K562 (cell line): ENCODE results near the gene CROCC2. TPM values are rescaled to one million over a fixed set of nuclear protein-coding genes. Genes with fewer than 3 reads are reported as not detected.

ENCODE experiments used
- ATAC-seq: fragments of 200-7000 bp; cut with Tn5 transposase; 3 replicates; pipeline ENCODE4 v1.9.1; 2020; ENCODE audit warnings: moderate library complexity
- BruUV-seq: library from RNA; stranded (reverse); fragments of 400-500 nt; replicated peaks from 2 replicates; lab custom pipeline; 2021; lab: Mats Ljungman, UMichigan
- CTCF ChIA-PET: fragments of 300-600 bp; formaldehyde crosslinking; extraction: SDS; loops from one replicate; lab custom pipeline; 2021; ENCODE audit warnings: low intra/inter-chr PET ratio; lab: Yijun Ruan, JAX
- POLR2A ChIA-PET: fragments of 300-600, 350-650 bp; sonication (Branson Sonifier 250); formaldehyde crosslinking; extraction: SDS; loops from one replicate; lab custom pipeline; 2021; ENCODE audit warnings: antibody characterized with exemption, inconsistent platforms; lab: Yijun Ruan, JAX
- DNase-seq, 4 experiments: peaks; one replicate each; pipeline versions ENCODE4 v3.0.0 to v3.0.0-alpha.2; 2011 to 2018; ENCODE audit warnings: low spot score in 3 of 4, mixed read lengths in 3 of 4; ENCODE audit errors: extremely low read depth in 1 of 4
- FAIRE-seq: peaks from 2 replicates; lab custom pipeline; 2011; peaks lifted over from hg19 to GRCh38; lab: Jason Lieb, UNC
- H2AFZ ChIP-seq: 2 replicates; pipeline ENCODE4 v1.6.0; 2011; ENCODE audit warnings: low read depth, low read length, control low read depth, inconsistent platforms
- H3K27ac ChIP-seq: fragments of 200-600 bp; 3 replicates; pipeline ENCODE4 v1.8.0; 2011; ENCODE audit warnings: low read depth, mild to moderate bottlenecking, control low read depth, inconsistent platforms, low read length, moderate library complexity, mixed read lengths; ENCODE audit errors: extremely low read depth
- H3K27me3 ChIP-seq, 2 experiments: fragments of 300-600 bp in 1 of 2; 2 replicates in 1 of 2; 3 replicates in 1 of 2; pipeline versions ENCODE4 v1.6.0 to v1.8.0; 2011; ENCODE audit warnings: inconsistent platforms in 2 of 2, low read length in 2 of 2, mild to moderate bottlenecking in 1 of 2, mixed read lengths in 1 of 2, moderate library complexity in 1 of 2; ENCODE audit not compliant: control insufficient read depth in 2 of 2, insufficient read depth in 2 of 2
- H3K36me3 ChIP-seq: fragments of 300-600 bp; 3 replicates; pipeline ENCODE4 v1.8.0; 2011; ENCODE audit warnings: mild to moderate bottlenecking, low read length, inconsistent platforms; ENCODE audit not compliant: control insufficient read depth, insufficient read depth
- H3K4me1 ChIP-seq, 2 experiments: fragments of 200-600 bp in 1 of 2; replicated peaks in 1 of 2; 2 replicates in 1 of 2; 3 replicates in 1 of 2; pipeline versions ENCODE4 v1.5.1 to v1.8.0; 2011; ENCODE audit warnings: inconsistent platforms in 2 of 2, low read length in 2 of 2, mild to moderate bottlenecking in 1 of 2, mixed read lengths in 1 of 2, moderate library complexity in 1 of 2; ENCODE audit not compliant: control insufficient read depth in 2 of 2, insufficient read depth in 2 of 2
- H3K4me2 ChIP-seq: 2 replicates; pipeline ENCODE4 v1.6.1; 2011; ENCODE audit warnings: low read length, control low read depth, inconsistent platforms, mixed read lengths; ENCODE audit not compliant: insufficient read depth
- H3K4me3 ChIP-seq: fragments of 200-600 bp; sonication (generic), shearing (Covaris generic); 2 replicates; pipeline ENCODE4 v1.5.1; 2016; ENCODE audit warnings: control low read depth, inconsistent platforms
- H3K79me2 ChIP-seq: fragments of 200-600 bp; 3 replicates; pipeline ENCODE4 v1.8.0; 2011; ENCODE audit warnings: low read length, inconsistent platforms; ENCODE audit not compliant: control insufficient read depth, insufficient read depth
- H3K9ac ChIP-seq, 2 experiments: 2 replicates each; pipeline versions ENCODE4 v1.6.0 to v1.6.1; 2011; ENCODE audit warnings: low read depth in 2 of 2, low read length in 2 of 2, control low read depth in 1 of 2, inconsistent platforms in 1 of 2, mild to moderate bottlenecking in 1 of 2, mixed read lengths in 1 of 2; ENCODE audit not compliant: insufficient read depth in 1 of 2
- H3K9me1 ChIP-seq: one replicate; pipeline ENCODE4 v1.6.0; 2011; ENCODE audit warnings: inconsistent platforms, mild to moderate bottlenecking, low read length, moderate library complexity; ENCODE audit not compliant: control insufficient read depth, insufficient read depth
- H3K9me3 ChIP-seq: replicated peaks from 2 replicates; pipeline ENCODE4 v1.5.1; 2011; ENCODE audit warnings: low read depth, low read length, inconsistent platforms; ENCODE audit not compliant: control insufficient read depth, insufficient read depth
- H4K20me1 ChIP-seq: replicated peaks from 2 replicates; pipeline ENCODE4 v1.6.1; 2011; ENCODE audit warnings: low read length, inconsistent platforms, mixed read lengths; ENCODE audit not compliant: control insufficient read depth, insufficient read depth
- CEBPB ChIP-seq: fragments of 450-650 bp; IDR thresholded peaks from 2 replicates; pipeline ENCODE4 v1.6.1; 2016; ENCODE audit warnings: missing genetic modification characterization, missing compliant biosample characterization
- LCOR ChIP-seq: sonication (generic); formaldehyde crosslinking; IDR thresholded peaks from 2 replicates; pipeline ENCODE4 v1.8.0; 2022; ENCODE audit warnings: mild to moderate bottlenecking, missing genetic modification reagents
- SMARCE1 ChIP-seq: fragments of 450-650 bp; IDR thresholded peaks from 2 replicates; pipeline ENCODE4 v1.7.1; 2016; ENCODE audit warnings: mild to moderate bottlenecking
- TSC22D4 ChIP-seq: fragments of 450-650 bp; IDR thresholded peaks from 2 replicates; pipeline ENCODE4 v1.6.1; 2016; ENCODE audit warnings: missing genetic modification characterization, missing biosample characterization, control low read depth
- ZNF507 ChIP-seq: conservative IDR thresholded peaks from 2 replicates; pipeline ENCODE4 v1.6.1; 2017; ENCODE audit warnings: missing genetic modification characterization, missing compliant biosample characterization
- ZNF695 ChIP-seq: fragments of 450-650 bp; formaldehyde crosslinking; IDR thresholded peaks from 2 replicates; pipeline ENCODE4 v1.4.0; 2020; ENCODE audit warnings: mild to moderate bottlenecking, moderate library complexity
- WGBS: fragments of 100-300 bp; shearing (Covaris generic); methylation state at CpG from one replicate; pipeline ENCODE4 v1.1.6; 2016; ENCODE audit warnings: low coverage, mixed read lengths; ENCODE audit not compliant: insufficient coverage; ENCODE audit errors: missing lambda C conversion rate; 5-methylcytosine and 5-hydroxymethylcytosine counted together
- in situ Hi-C: fragments of 300-500 bp; cut with MboI; formaldehyde crosslinking; loops from 4 replicates; pipeline ENCODE4 v1.15.0; 2018; ENCODE audit warnings: inconsistent platforms, mixed read lengths
- intact Hi-C: fragments of 100-400 bp; cut with micrococcal nuclease; formaldehyde crosslinking; loops from 2 replicates; pipeline ENCODE4 v1.14.2; 2022
- polyA plus RNA-seq, 8 experiments: library from polyadenylated mRNA; depleted of rRNA in 4 of 8; stranded (reverse) in 5 of 8; unstranded in 3 of 8; fragments of >200 nt; fragmentation: Nextera tagmentation in 2 of 8; fragmentation: Illumina TruSeq in 1 of 8; extraction: Ambion mirVana in 2 of 8; extraction: Trizol in 1 of 8; gene quantifications; 2 replicates each; pipeline versions ENCODE4 v1.2.1 to v1.2.3, GENCODE V29; 2011 to 2014; ENCODE audit warnings: inconsistent platforms in 1 of 8, missing spikeins in 1 of 8
- total RNA-seq, 7 experiments: library from RNA; depleted of rRNA in 6 of 7; stranded (reverse); fragments of >200 nt in 6 of 7; fragmentation: Illumina TruSeq in 2 of 7; extraction: Trizol in 2 of 7; gene quantifications; 2 replicates each; pipeline versions ENCODE4 v1.2.1 to v1.2.3, GENCODE V29; 2011 to 2021; ENCODE audit warnings: low replicate concordance in 1 of 7
- TF ChIP-seq, protein P1 (sequence below), 3 experiments: fragments of 200-800 bp in 1 of 3; sonication (Bioruptor generic) in 1 of 3; sonication (generic) in 1 of 3; formaldehyde crosslinking in 1 of 3; IDR thresholded peaks; 2 replicates each; pipeline versions ENCODE4 v1.6.1 to v1.8.0; 2016 to 2022; ENCODE audit warnings: mild to moderate bottlenecking in 2 of 3, missing compliant biosample characterization in 2 of 3, missing genetic modification characterization in 2 of 3, missing genetic modification reagents in 1 of 3
- TF ChIP-seq, protein P2 (sequence below): sonication (generic); formaldehyde crosslinking; IDR thresholded peaks from 2 replicates; pipeline ENCODE4 v1.8.1; 2023; ENCODE audit warnings: missing genetic modification reagents, mild to moderate bottlenecking, borderline replicate concordance
- TF ChIP-seq, protein P3 (sequence below): fragments of 250-450 bp; sonication (Bioruptor Pico); IDR thresholded peaks from 2 replicates; pipeline ENCODE4 v1.9.0; 2021; ENCODE audit warnings: mild to moderate bottlenecking, inconsistent platforms

The CROCC2 gene
- total and polyA plus RNA-seq, 9 of the 15 experiments (the other 6 are each of a cell fraction or from before 2014, with no cell fraction given), result not detected

DNA sequence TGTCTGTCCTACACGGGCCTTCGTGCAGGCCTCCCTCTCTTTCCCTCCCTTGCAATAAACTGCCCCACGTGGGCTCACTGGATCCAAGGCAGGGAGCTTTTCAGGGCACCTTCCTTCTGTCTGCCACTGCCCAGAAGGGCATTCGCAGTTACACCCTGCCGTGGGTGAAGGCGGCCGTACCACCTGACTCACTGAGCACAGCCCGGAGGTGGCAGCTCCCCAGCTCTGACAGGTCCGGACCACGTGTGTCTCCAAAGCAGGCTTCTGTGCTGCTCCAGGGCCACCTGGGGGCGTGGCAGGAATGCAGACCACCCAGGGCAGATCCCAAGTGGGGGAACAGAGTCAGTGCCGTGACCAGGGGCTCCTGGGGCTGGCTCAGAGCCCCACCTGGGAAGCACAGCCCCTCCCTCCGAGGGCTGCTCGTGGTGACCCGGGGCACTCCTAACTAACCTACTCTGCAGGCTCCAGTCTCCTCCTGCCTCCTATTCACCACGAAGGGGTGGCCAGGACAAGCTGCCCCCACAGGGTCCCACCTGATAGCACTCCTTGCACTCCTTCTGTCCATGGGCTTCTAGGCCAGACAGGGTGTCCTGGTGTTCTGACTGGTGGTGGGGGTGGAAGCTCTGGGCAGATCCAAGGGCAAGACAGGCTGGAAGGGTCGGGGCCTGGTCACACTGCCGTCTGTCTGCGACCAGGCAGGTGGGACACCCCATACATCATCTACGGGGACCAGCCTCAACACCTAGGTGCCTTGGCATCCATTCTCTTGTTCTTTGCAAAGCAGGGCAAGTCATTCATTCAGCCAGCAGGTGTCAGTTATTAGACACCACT is 102.0 kb downstream of the CROCC2 start:
- BruUV-seq, result no TSS peak
- H3K27me3 ChIP-seq, result peaks cover 0 to 20% of the 10 kb centered on the region in 2 experiments; a peak in 2 of 5 replicates
- no peak for FAIRE-seq
- intact Hi-C loops (no loop called here), in situ Hi-C loops (no loop called here)
- TF ChIP-seq LCOR, result no peak
- TF ChIP-seq CEBPB (tag), result no peak
- no peak for TF ChIP-seq ZNF695 (CRISPR knock-in tag)
- no peak for TF ChIP-seq TSC22D4 (tag)
- no peak for TF ChIP-seq ZNF507 (tag)
- TF ChIP-seq, protein P1, sequence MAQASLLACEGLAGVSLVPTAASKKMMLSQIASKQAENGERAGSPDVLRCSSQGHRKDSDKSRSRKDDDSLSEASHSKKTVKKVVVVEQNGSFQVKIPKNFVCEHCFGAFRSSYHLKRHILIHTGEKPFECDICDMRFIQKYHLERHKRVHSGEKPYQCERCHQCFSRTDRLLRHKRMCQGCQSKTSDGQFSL (CRISPR knock-in tag; IDR thresholded peaks at IDR 0.05), result no peak
- TF ChIP-seq, protein P1 (tag; IDR thresholded peaks at IDR 0.05), result no peak
- TF ChIP-seq, protein P2, sequence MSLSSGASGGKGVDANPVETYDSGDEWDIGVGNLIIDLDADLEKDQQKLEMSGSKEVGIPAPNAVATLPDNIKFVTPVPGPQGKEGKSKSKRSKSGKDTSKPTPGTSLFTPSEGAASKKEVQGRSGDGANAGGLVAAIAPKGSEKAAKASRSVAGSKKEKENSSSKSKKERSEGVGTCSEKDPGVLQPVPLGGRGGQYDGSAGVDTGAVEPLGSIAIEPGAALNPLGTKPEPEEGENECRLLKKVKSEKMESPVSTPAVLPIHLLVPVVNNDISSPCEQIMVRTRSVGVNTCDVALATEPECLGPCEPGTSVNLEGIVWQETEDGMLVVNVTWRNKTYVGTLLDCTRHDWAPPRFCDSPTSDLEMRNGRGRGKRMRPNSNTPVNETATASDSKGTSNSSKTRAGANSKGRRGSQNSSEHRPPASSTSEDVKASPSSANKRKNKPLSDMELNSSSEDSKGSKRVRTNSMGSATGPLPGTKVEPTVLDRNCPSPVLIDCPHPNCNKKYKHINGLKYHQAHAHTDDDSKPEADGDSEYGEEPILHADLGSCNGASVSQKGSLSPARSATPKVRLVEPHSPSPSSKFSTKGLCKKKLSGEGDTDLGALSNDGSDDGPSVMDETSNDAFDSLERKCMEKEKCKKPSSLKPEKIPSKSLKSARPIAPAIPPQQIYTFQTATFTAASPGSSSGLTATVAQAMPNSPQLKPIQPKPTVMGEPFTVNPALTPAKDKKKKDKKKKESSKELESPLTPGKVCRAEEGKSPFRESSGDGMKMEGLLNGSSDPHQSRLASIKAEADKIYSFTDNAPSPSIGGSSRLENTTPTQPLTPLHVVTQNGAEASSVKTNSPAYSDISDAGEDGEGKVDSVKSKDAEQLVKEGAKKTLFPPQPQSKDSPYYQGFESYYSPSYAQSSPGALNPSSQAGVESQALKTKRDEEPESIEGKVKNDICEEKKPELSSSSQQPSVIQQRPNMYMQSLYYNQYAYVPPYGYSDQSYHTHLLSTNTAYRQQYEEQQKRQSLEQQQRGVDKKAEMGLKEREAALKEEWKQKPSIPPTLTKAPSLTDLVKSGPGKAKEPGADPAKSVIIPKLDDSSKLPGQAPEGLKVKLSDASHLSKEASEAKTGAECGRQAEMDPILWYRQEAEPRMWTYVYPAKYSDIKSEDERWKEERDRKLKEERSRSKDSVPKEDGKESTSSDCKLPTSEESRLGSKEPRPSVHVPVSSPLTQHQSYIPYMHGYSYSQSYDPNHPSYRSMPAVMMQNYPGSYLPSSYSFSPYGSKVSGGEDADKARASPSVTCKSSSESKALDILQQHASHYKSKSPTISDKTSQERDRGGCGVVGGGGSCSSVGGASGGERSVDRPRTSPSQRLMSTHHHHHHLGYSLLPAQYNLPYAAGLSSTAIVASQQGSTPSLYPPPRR (CRISPR knock-in tag), result no peak
- TF ChIP-seq, protein P3, sequence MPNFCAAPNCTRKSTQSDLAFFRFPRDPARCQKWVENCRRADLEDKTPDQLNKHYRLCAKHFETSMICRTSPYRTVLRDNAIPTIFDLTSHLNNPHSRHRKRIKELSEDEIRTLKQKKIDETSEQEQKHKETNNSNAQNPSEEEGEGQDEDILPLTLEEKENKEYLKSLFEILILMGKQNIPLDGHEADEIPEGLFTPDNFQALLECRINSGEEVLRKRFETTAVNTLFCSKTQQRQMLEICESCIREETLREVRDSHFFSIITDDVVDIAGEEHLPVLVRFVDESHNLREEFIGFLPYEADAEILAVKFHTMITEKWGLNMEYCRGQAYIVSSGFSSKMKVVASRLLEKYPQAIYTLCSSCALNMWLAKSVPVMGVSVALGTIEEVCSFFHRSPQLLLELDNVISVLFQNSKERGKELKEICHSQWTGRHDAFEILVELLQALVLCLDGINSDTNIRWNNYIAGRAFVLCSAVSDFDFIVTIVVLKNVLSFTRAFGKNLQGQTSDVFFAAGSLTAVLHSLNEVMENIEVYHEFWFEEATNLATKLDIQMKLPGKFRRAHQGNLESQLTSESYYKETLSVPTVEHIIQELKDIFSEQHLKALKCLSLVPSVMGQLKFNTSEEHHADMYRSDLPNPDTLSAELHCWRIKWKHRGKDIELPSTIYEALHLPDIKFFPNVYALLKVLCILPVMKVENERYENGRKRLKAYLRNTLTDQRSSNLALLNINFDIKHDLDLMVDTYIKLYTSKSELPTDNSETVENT (CRISPR knock-in tag), result no peak
- TF ChIP-seq SMARCE1, result no peak
- no peak overlapping the region for H2AFZ ChIP-seq
- H3K4me1 ChIP-seq, result peaks cover 0 to 7% of the 10 kb centered on the region in 2 experiments; a peak in 1 of 5 replicates
- H3K4me3 ChIP-seq, result no peak overlapping the region
- no peaks in the 10 kb centered on the region for H3K9me3 ChIP-seq
- 6% methylated on average over 11 of the region's 20 CpGs for WGBS
- H3K4me2 ChIP-seq, result no peak overlapping the region
- ATAC-seq, result no peak
- no peak for DNase-seq
- H3K36me3 ChIP-seq, result no peaks in the 10 kb centered on the region
- no peaks in the 10 kb centered on the region for H3K9me1 ChIP-seq
- ChIA-PET POLR2A (interaction anchor here (0.6 kb wide), 1 partner anchor 312 kb away, joined by 4 read pairs; no protein-coding TSS in a partner anchor), CTCF (no interaction called here)
- H3K27ac ChIP-seq, result no peak overlapping the region
- no peaks in the 10 kb centered on the region for H3K79me2 ChIP-seq
- H4K20me1 ChIP-seq, result no peaks in the 10 kb centered on the region
- no peak overlapping the region for H3K9ac ChIP-seq
